K562 (cell line): ENCODE results near the gene CACTIN. TPM values are rescaled to one million over a fixed set of nuclear protein-coding genes. Genes with fewer than 3 reads are reported as not detected.

Source experiments
- FOXK2 ChIP-seq, 2 experiments: fragments of 450-650 bp; IDR thresholded peaks in 1 of 2; conservative IDR thresholded peaks in 1 of 2; 2 replicates each; pipeline ENCODE4 v1.6.1; 2016; ENCODE audit warnings: low read depth in 2 of 2, mild to moderate bottlenecking in 1 of 2
- RUNX1 ChIP-seq: sonication (generic); IDR thresholded peaks from 2 replicates; pipeline ENCODE4 v1.6.1; 2016; ENCODE audit warnings: antibody characterized with exemption, low read depth
- TEAD4 ChIP-seq, 2 experiments: sonication (generic) in 1 of 2; formaldehyde crosslinking in 1 of 2; IDR thresholded peaks; 2 replicates each; pipeline versions ENCODE4 v1.6.1 to v1.8.0; 2012 to 2022; ENCODE audit warnings: borderline replicate concordance in 1 of 2, inconsistent platforms in 1 of 2, low read length in 1 of 2, mild to moderate bottlenecking in 1 of 2, missing genetic modification reagents in 1 of 2
- ZNF217 ChIP-seq: sonication (generic); formaldehyde crosslinking; IDR thresholded peaks from 2 replicates; pipeline ENCODE4 v1.8.0; 2022; ENCODE audit warnings: mild to moderate bottlenecking, missing genetic modification reagents
- ZNF239 ChIP-seq: fragments of 250-450 bp; sonication (Bioruptor Pico); IDR thresholded peaks from 2 replicates; pipeline ENCODE4 v1.4.0; 2020; ENCODE audit warnings: mild to moderate bottlenecking
- polyA plus RNA-seq, 8 experiments: library from polyadenylated mRNA; depleted of rRNA in 4 of 8; stranded (reverse) in 5 of 8; unstranded in 3 of 8; fragments of >200 nt; fragmentation: Nextera tagmentation in 2 of 8; fragmentation: Illumina TruSeq in 1 of 8; extraction: Ambion mirVana in 2 of 8; extraction: Trizol in 1 of 8; gene quantifications; 2 replicates each; pipeline versions ENCODE4 v1.2.1 to v1.2.3, GENCODE V29; 2011 to 2014; ENCODE audit warnings: inconsistent platforms in 1 of 8, missing spikeins in 1 of 8
- total RNA-seq, 7 experiments: library from RNA; depleted of rRNA in 6 of 7; stranded (reverse); fragments of >200 nt in 6 of 7; fragmentation: Illumina TruSeq in 2 of 7; extraction: Trizol in 2 of 7; gene quantifications; 2 replicates each; pipeline versions ENCODE4 v1.2.1 to v1.2.3, GENCODE V29; 2011 to 2021; ENCODE audit warnings: low replicate concordance in 1 of 7
- TF ChIP-seq, protein P1 (sequence below), 2 experiments: fragments of 450-650 bp in 1 of 2; sonication (generic) in 1 of 2; formaldehyde crosslinking in 1 of 2; IDR thresholded peaks; 2 replicates each; pipeline versions ENCODE4 v1.7.1 to v1.9.0; 2016 to 2022; ENCODE audit warnings: inconsistent platforms in 1 of 2, mild to moderate bottlenecking in 1 of 2, missing genetic modification reagents in 1 of 2
- TF ChIP-seq, protein P2 (sequence below), 2 experiments: fragments of 450-650 bp; formaldehyde crosslinking in 1 of 2; IDR thresholded peaks; 2 replicates each; pipeline versions ENCODE4 v1.4.0 to v1.6.1; 2014 to 2020; ENCODE audit warnings: mild to moderate bottlenecking in 2 of 2, borderline replicate concordance in 1 of 2, low read depth in 1 of 2

The CACTIN gene
- total and polyA plus RNA-seq, 9 of the 15 experiments (the other 6 are each of a cell fraction or from before 2014, with no cell fraction given): 0.15 to 49.2 (median 15.0) TPM

DNA sequence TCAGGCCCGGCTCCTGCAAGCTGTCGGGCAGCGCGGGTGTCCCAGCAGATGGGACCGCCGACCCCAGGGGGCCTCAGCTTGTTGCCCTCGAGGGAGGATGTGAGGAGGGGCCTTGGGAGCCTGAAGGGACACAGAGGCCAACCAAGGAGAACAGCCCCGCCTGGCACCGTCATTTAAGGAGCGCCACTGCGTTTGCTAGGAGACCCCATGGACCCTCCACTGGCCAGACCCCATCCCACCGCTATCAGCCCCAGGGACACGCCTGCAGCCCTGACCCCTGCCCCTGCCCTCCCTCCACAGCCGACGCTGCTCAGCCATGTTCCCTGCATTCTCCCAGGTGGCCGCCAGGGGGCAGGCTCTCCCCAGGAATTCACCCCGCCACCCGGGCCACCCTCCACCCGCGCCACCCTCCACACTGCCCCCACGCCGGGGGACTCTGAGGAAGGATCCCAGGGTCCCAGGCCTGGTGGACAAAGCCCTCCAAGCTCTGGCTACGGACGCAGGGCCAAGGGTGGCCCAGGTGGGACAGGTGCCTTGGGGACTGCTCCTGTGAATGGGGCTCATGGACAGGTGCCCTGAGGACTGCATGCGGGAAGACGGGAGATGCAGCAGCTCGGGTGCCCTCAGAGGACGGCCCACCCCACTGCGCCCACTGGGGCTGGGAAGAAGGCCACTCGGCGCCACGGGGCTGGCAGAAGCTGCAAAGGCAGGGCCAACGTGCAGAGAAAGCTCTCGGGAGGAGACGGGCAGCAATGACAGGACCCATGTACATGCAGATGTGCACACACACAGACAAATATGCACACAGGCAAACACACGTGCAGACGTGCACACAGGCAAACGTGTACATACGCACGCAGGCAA, 39.3 kb upstream of the CACTIN start (continued):
- TF ChIP-seq, protein P1, sequence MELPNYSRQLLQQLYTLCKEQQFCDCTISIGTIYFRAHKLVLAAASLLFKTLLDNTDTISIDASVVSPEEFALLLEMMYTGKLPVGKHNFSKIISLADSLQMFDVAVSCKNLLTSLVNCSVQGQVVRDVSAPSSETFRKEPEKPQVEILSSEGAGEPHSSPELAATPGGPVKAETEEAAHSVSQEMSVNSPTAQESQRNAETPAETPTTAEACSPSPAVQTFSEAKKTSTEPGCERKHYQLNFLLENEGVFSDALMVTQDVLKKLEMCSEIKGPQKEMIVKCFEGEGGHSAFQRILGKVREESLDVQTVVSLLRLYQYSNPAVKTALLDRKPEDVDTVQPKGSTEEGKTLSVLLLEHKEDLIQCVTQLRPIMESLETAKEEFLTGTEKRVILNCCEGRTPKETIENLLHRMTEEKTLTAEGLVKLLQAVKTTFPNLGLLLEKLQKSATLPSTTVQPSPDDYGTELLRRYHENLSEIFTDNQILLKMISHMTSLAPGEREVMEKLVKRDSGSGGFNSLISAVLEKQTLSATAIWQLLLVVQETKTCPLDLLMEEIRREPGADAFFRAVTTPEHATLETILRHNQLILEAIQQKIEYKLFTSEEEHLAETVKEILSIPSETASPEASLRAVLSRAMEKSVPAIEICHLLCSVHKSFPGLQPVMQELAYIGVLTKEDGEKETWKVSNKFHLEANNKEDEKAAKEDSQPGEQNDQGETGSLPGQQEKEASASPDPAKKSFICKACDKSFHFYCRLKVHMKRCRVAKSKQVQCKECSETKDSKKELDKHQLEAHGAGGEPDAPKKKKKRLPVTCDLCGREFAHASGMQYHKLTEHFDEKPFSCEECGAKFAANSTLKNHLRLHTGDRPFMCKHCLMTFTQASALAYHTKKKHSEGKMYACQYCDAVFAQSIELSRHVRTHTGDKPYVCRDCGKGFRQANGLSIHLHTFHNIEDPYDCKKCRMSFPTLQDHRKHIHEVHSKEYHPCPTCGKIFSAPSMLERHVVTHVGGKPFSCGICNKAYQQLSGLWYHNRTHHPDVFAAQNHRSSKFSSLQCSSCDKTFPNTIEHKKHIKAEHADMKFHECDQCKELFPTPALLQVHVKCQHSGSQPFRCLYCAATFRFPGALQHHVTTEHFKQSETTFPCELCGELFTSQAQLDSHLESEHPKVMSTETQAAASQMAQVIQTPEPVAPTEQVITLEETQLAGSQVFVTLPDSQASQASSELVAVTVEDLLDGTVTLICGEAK (IDR thresholded peaks at IDR 0.05): no peak
- TF ChIP-seq, protein P1 (CRISPR knock-in tag; IDR thresholded peaks at IDR 0.05): no peak
- TF ChIP-seq ZNF239: no peak
- no peak for TF ChIP-seq ZNF217
- TF ChIP-seq RUNX1: no peak
- TF ChIP-seq, protein P2, sequence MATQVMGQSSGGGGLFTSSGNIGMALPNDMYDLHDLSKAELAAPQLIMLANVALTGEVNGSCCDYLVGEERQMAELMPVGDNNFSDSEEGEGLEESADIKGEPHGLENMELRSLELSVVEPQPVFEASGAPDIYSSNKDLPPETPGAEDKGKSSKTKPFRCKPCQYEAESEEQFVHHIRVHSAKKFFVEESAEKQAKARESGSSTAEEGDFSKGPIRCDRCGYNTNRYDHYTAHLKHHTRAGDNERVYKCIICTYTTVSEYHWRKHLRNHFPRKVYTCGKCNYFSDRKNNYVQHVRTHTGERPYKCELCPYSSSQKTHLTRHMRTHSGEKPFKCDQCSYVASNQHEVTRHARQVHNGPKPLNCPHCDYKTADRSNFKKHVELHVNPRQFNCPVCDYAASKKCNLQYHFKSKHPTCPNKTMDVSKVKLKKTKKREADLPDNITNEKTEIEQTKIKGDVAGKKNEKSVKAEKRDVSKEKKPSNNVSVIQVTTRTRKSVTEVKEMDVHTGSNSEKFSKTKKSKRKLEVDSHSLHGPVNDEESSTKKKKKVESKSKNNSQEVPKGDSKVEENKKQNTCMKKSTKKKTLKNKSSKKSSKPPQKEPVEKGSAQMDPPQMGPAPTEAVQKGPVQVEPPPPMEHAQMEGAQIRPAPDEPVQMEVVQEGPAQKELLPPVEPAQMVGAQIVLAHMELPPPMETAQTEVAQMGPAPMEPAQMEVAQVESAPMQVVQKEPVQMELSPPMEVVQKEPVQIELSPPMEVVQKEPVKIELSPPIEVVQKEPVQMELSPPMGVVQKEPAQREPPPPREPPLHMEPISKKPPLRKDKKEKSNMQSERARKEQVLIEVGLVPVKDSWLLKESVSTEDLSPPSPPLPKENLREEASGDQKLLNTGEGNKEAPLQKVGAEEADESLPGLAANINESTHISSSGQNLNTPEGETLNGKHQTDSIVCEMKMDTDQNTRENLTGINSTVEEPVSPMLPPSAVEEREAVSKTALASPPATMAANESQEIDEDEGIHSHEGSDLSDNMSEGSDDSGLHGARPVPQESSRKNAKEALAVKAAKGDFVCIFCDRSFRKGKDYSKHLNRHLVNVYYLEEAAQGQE (IDR thresholded peaks at IDR 0.05; ENCODE audit: borderline replicate concordance): peak; percentile 86
- TF ChIP-seq, protein P2 (CRISPR knock-in tag; IDR thresholded peaks at IDR 0.05; ENCODE audit: low read depth): no peak
- peak; percentile 38; the same call in 1 of the 2 replicates for TF ChIP-seq TEAD4 (IDR thresholded peaks at IDR 0.05; ENCODE audit: low read length)
- TF ChIP-seq TEAD4 (CRISPR knock-in tag; IDR thresholded peaks at IDR 0.05; ENCODE audit: borderline replicate concordance): no peak
- no peak for TF ChIP-seq FOXK2 (conservative IDR thresholded peaks at IDR 0.05 in 1 of 2, IDR thresholded peaks at IDR 0.05 in 1 of 2; ENCODE audit: low read depth in 2 of 2)
